ENCODE results near the gene SORCS2.

Gene SORCS2

GRCh38 chr4:7750523-7750922 lies 558.2 kb downstream of the SORCS2 start (continued):
- no peak for TF ChIP-seq ZFP3 (tag by site-specific recombination; IDR thresholded peaks at IDR 0.05; ENCODE audit: low read depth)
- no peak for TF ChIP-seq ZNF513 (tag by site-specific recombination; IDR thresholded peaks at IDR 0.05)
- no peak for TF ChIP-seq ZNF433 (tag by site-specific recombination; IDR thresholded peaks at IDR 0.05; ENCODE audit: low read depth)
- TF ChIP-seq ZBTB49 (tag by site-specific recombination; IDR thresholded peaks at IDR 0.05; ENCODE audit: low read depth): no peak
- TF ChIP-seq ZBTB17 (tag by site-specific recombination; IDR thresholded peaks at IDR 0.05): no peak
- TF ChIP-seq BCL11B (tag by site-specific recombination; IDR thresholded peaks at IDR 0.05; ENCODE audit: low read depth): no peak

- CTCF ChIA-PET: interaction anchor here (0.7 to 1.4 kb wide), 3 partner anchors 9 to 93 kb away, joined by 3 to 7 read pairs (median 3); no protein-coding TSS in a partner anchor
- Histone ChIP-seq H3K36me3 (ENCODE audit: control insufficient read depth in 2 of 2, insufficient read depth in 1 of 2, low read length in 2 of 2) (no peaks in the 10 kb centered on the region), H3K4me3 (ENCODE audit: low read depth, low read length) (no peak overlapping the region), H3K9me3 (ENCODE audit: control insufficient read depth, insufficient read depth, low read depth, low read length) (no peaks in the 10 kb centered on the region), H3K4me1 (ENCODE audit: control insufficient read depth, insufficient read depth, low read length) (no peaks in the 10 kb centered on the region), H3K27ac (ENCODE audit: extremely low read depth, low read depth, low read length) (no peak overlapping the region)
- POLR2A ChIA-PET: no interaction called here
- TF ChIP-seq ZNF776 (tag by site-specific recombination; IDR thresholded peaks at IDR 0.05; ENCODE audit: borderline replicate concordance) (no peak), ZNF157 (tag by site-specific recombination; IDR thresholded peaks at IDR 0.05) (peak; percentile 97)
These were observed 558.6 kb downstream of the SORCS2 start for GRCh38 chr4:7750972-7751371.

- ChIA-PET POLR2A (no interaction called here), CTCF (interaction anchor here (0.7 kb wide), 1 partner anchor 18 kb away, joined by 3 read pairs; no protein-coding TSS in a partner anchor)
- H3K9me3 ChIP-seq (ENCODE audit: control insufficient read depth, insufficient read depth, low read depth, low read length): no peaks in the 10 kb centered on the region
- H3K4me3 ChIP-seq (ENCODE audit: low read depth, low read length): no peak overlapping the region
- H3K36me3 ChIP-seq (ENCODE audit: control insufficient read depth in 2 of 2, insufficient read depth in 1 of 2, low read length in 2 of 2): no peaks in the 10 kb centered on the region
- no peaks in the 10 kb centered on the region for H3K4me1 ChIP-seq (ENCODE audit: control insufficient read depth, insufficient read depth, low read length)
- no peak for TF ChIP-seq SP7 (tag by site-specific recombination; IDR thresholded peaks at IDR 0.05)
- no peak for TF ChIP-seq PRDM10 (tag by site-specific recombination; IDR thresholded peaks at IDR 0.05)
- no peak for TF ChIP-seq ZNF707 (tag by site-specific recombination; IDR thresholded peaks at IDR 0.05)
- no peak for TF ChIP-seq MEIS1 (CRISPR knock-in tag; IDR thresholded peaks at IDR 0.05; ENCODE audit: borderline replicate concordance)
- no peak overlapping the region for H3K27ac ChIP-seq (ENCODE audit: extremely low read depth, low read depth, low read length)
These were observed 560.3 kb downstream of the SORCS2 start for GRCh38 chr4:7752649-7753048.

GRCh38 chr4:7753271-7753670 lies 560.9 kb downstream of the SORCS2 start:
- no peaks in the 10 kb centered on the region for H3K36me3 ChIP-seq (ENCODE audit: control insufficient read depth in 2 of 2, insufficient read depth in 1 of 2, low read length in 2 of 2)
- H3K27ac ChIP-seq (ENCODE audit: extremely low read depth, low read depth, low read length): no peak overlapping the region
- no peaks in the 10 kb centered on the region for H3K9me3 ChIP-seq (ENCODE audit: control insufficient read depth, insufficient read depth, low read depth, low read length)
- no peaks in the 10 kb centered on the region; the same call in 1 of the 2 replicates for H3K4me1 ChIP-seq (ENCODE audit: control insufficient read depth, insufficient read depth, low read length)
- H3K4me3 ChIP-seq (ENCODE audit: low read depth, low read length): no peak overlapping the region
- POLR2A ChIA-PET: no interaction called here
- CTCF ChIA-PET: interaction anchor here (0.7 kb wide), 1 partner anchor 19 kb away, joined by 3 read pairs; no protein-coding TSS in a partner anchor
- TF ChIP-seq ZNF221 (tag by site-specific recombination; IDR thresholded peaks at IDR 0.05; ENCODE audit: borderline replicate concordance) (no peak), CTCF (tag by site-specific recombination; IDR thresholded peaks at IDR 0.05) (no peak), ZNF629 (tag by site-specific recombination; IDR thresholded peaks at IDR 0.05) (no peak), ZIC2 (tag by site-specific recombination; IDR thresholded peaks at IDR 0.05) (no peak), ZNF488 (tag by site-specific recombination; IDR thresholded peaks at IDR 0.05) (no peak), BCL11A (tag by site-specific recombination; IDR thresholded peaks at IDR 0.05; ENCODE audit: low read depth) (no peak), ZNF548 (tag by site-specific recombination; IDR thresholded peaks at IDR 0.05) (no peak), ZNF341 (tag by site-specific recombination; IDR thresholded peaks at IDR 0.05; ENCODE audit: low read depth) (no peak)

All from HEK293 (cell line).